GDM1 (cell line): ENCODE results near the gene KCMF1.
A peak's percentile ranks its signal among the peaks of the same experiment; 100 is the strongest.
"Not testable (repeated sequence)": the region's sequence is repeated elsewhere in the genome, so short reads cannot be mapped to it uniquely, and the experiment has no call there.

Source experiments
- DNase-seq: peaks from one replicate; lab custom pipeline; 2025; lab: John Stamatoyannopoulos, UW

KCMF1 gene

DNA sequence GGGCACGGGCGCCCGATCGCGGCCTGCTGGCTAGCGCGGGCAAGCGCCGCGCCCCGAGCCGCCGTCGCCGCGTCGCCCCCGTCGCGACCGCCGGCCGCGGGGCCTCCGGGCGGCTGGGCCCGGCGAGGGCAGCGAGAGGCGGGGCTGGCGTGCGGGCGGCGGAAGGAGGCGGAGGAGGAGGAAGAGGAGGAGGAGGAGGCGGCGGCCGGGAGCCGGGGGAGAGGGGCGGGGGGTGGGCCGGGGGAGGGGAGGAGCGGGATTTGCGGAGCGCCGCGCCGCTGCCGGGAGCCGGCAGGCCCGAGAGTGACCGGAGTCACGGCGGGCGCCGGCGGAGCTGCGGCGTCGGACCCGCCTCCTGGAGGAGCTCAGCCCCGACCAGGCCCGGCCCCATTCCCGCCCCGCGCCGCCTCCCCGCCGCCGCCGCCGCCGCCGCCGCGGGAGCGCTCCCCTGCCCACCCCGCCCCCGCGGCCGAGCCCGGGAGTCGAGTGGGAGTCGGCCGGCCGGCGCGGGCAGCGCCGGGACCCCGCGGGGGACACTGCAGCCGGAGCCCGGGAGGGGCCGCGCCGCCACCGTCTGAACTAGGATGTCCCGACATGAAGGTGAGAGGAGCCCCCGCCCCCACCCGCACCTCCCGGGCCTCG is at the start of gene KCMF1:
Gene KCMF1, plus strand, starts transcription at position 294 of the 642 bp plus-strand sequence. Its CDS starts 291 bp downstream, at position 585.
- peak; percentile 73 for DNase-seq

DNA sequence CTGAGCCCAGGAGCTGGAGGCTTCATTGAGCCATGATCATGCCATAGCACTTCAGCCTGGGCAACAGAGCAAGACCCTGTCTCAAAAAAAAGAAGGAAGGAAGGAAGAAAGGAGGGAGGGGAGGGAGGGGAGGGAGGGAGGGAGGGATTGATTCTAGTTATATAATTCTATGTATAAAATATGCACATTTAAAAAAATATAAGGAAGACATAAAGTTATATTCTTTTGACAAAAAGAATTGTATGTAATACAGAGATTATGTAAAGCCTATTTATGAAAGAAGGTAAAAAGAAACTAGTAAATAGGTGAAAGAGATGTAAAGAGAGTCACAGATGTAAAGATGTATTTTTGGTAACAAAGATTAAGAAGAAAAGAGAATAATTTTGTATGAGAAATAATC is 48.0 kb upstream of the KCMF1 start:
- no peak for DNase-seq

DNA sequence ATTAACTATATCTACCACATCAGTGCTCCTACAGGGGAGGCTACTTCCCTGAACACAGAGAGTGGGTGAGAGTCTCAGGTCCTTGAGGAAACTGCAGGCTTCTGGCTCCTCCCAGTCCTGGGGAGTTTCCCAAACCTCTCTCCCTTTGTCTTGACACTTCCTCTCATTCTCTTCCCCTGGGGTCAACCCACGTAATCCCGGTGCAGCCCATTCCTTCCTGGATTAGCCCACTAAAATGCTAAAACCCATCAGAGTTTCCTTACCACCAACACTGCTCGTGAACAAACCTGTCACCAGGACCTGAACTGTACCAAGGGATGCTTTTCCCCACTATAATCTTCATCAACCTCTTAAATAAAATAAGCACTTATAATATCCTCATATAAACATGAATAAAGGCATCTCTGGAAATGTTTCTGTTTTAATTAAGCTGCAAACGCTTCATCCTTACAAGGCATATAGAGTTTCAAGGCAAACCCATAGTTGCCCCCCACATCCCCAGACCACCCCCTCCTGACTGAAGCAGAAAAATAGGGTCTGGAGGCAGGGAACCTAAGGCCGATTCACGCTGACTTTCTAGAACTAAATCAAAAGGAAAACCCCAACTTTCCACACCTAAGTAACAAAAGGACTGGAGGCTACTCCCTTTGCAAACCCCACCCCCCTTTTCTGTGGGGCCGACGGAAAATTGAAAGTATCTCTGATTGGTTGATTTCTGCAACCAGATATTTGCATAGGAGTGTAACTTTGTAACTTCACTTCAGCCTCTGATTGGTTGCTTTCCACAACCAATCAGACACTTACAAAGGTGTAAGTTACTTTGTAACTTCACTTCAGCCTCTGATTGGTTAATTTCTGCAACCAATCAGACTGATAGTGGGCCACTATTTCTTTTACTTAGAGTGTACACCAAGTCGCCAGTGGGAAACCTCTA is 46.5 kb upstream of the KCMF1 start:
- peak; percentile 73 for DNase-seq

DNA sequence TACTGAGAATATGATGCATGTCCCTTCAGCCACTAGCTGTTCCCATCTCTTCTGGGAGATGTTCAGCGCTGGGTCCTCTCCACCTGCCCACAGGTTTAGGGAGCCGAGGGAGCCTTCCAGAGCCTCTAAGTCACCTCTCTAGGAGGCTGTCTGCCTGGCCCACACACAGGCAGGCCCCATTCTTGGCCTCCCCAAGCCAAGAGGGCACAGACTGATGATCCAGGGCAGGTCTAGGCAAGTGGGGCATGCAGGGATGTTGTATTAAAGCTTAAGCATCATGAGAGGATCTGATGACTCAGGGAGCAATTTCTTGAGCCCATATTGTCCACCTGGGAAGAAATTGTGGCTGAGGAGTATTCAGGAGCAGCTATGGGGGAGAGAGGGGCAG is 45.6 kb upstream of the KCMF1 start:
- DNase-seq, result no peak

- peak; percentile 88 for DNase-seq
Observed at GRCh38 chr2:84925724-84926376, 45.1 kb upstream of the KCMF1 start.

- no peak for DNase-seq
Observed at GRCh38 chr2:84927275-84927627, 43.7 kb upstream of the KCMF1 start.

DNA sequence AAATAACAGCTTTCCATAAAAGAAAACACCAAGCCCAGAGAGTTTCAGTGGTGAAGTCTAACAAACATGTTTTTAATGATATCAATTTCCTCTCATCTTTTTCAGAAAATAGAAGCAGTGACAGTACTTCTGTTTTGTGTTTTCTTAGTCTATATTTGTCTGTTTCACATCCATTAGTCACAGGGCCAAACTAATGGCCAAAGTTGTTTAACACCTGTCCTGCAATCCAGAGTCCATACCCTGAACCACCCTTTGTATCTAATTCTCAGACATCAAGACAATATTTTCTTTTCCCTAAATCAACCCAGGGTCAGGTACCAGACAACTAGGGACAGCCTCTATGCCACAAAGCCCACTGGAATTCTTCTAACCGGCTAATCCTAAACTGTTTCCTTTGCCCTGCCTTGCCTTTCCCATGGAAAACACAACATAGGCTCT is 39.6 kb upstream of the KCMF1 start:
- DNase-seq, result no peak

DNA sequence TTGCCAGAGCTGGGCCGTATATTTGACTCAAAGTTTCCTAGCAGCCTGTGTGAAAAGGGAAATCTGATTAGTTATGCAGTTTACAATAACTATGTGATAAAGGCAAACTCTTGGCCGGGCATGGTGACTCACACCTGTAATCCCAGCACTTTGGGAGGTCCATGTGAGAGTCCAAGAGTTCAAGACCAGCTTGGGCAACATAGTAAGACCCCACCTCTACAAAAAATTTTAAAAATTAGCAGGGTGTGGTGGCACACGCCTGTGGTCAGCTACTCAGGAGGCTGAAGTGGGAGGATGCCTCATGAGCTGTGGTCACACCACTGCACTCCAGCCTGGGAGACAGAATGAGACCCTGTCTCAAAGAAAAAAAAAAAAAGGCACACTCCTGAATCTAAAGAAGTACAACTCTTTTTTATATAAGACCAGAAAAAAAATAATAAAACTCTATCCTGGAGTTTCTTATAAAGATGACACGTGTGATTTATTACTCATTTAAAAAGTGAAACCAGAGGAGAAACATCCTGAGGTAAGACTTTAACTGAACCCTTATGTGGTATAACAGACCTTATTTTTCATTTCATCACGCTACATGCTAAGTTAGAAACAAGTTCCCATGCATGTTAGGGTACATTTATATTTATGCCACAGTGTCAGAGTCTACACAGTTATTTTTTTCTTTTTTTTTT is 32.6 kb upstream of the KCMF1 start:
- DNase-seq, result no peak

DNA sequence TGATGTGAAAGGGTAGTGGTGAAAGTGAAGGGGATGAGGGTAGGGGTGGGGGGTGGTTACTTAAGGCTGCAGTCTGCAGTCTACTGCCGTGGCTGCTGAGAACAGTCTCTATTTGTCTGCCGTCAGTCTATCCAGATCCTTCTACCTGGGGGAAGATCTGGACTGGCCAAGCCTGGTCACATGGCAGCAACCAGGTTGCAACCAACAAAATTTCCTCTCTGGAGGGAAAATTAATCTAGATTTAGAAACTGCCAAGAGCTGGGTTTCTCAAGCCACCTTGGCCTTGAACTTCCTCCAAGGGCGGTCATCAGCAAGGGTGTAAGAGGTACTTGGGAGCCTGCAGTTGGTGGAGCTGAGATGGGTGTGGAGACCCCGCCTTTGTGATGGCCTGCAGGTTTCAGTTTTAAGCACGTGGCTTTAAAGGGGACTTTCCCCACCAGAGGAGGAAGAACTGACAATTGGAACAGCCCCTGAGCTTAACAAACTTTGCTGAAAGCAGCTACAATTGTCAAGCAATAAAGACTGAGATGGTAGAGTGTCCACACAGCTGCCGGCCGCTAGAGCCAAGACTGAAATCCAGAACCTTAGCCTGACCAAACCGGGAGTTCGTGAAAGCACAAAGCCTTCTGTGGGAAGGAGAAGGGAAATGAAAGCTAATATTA is 31.4 kb upstream of the KCMF1 start:
- no peak for DNase-seq

DNA sequence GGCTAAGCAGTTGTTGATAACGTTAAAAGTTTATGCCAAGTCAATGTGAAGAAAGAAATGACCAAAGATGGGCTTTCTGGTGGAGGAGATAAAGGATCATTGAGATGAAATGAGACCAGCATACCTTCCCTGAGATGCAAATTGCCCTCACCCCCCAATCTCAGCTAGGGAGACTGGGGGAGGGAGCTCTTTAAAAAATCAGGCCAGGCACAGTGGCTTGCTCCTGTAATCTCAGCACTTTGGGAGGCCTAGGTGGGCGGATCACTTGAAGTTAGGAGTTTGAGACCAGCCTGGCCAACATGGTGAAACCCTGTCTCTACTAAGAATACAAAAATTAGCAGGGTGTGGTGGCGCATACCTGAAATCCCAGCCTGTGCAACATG is 30.9 kb upstream of the KCMF1 start:
- no peak for DNase-seq

DNA sequence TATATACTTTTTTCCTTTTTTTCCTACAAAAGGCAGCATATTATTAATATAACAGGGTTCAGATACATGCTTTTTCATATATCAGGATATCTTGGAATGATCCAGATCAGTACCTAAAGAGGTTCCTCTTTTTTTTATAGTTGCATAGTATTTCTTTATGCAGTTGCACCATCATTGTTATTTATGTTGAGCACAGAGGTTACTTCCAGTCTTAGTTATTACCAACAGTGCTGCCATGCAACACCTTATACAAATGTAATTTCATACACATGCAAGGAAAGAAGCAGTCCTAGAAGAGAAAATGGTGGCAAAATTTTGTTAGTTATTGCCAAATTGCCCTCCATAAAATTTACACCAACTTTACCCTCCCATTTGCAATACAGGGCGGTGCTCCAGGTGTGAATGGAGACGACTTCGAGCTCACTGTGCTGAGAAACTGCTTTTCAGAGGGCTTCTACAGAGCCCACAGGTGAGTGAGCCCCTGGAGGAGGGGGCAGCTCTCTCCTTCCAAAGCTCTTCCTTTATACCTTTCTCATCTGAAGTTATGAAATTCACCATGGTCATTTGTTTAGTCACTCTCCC is 30.0 kb upstream of the KCMF1 start:
- no peak for DNase-seq

GRCh38 chr2:84942166-84942565 is 28.8 kb upstream of the KCMF1 start:
- no peak for DNase-seq

DNA sequence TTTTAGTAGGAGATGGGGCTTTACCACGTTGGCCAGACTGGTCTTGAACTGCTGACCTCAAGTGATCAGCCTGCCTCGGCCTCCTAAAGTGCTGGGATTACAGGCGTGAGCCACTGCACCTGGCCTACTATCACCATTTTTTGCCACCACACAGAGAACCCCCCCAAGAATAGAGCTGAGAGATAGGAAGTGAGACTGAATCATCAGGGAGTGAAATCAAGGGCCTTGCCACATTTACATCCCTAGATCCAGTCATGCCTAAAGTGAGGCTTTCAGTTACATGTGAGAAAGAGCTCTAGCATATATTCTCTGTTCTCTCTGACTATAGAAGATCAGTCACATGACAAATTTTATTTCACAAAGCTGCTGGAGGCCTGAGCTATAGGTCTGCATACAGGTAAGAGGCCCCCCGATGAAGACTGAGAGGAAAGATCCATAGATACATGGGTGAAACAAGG is 28.0 kb upstream of the KCMF1 start:
- DNase-seq, result no peak

DNA sequence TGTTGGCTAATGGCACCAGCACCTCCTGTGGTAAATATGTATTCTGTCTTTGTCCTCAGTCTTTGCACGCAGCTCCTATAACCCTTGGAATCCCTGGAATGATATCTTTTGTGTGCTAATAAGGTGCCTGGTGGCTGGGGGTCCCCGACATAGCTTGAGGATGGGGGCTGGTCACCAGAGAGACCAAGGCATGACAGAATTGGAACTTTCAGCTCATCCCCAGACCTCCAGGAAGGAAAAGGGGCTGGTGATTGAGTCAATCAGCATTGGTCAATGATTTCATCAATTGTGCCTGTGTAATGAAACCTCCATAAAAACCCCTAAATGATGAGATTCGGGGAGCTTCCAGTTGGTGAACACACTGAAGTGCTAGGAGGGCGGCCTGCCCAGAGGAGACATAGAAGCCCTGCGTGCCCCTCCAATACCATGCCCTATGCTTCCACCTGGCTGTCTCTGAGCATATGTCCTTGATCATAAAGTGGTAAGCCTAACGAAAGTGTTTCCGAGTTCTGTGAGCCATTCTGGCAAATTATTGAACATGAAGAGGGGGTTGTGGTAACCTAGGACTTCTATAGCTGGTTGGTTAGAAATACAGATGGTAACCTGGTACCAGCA is 26.6 kb upstream of the KCMF1 start:
- no peak for DNase-seq

DNA sequence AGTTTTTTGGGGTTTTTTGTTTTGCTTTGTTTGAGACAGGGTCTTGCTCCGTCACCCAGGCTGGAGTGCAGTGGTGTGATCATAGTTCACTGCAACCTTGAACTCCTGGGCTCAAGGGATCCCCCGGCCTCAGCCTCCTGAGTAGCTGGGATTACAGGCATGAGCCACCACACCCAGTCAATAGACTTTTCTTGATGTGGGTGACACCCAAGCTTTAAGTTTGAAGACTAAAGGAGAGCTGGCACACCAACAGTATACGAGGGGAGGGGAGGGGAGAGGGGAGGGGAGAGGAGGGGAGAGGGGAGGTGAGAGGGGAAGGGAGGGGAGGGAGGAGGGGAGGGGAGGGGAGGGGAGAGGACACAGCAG is 25.1 kb upstream of the KCMF1 start:
- DNase-seq, result not testable (repeated sequence)

GRCh38 chr2:84946204-84947009 is 24.6 kb upstream of the KCMF1 start:
- DNase-seq, result peak; percentile 63

GRCh38 chr2:84947010-84947593 is 23.9 kb upstream of the KCMF1 start:
- no peak for DNase-seq

GRCh38 chr2:84953535-84953934 is 17.4 kb upstream of the KCMF1 start:
- DNase-seq, result no peak

GRCh38 chr2:84954329-84954728 is 16.6 kb upstream of the KCMF1 start:
- no peak for DNase-seq
